HuH-7.5 (cell line): ENCODE data around the gene KCNMB2.
"Not testable (repeated sequence)": the region's sequence is repeated elsewhere in the genome, so short reads cannot be mapped to it uniquely, and the experiment has no call there.

Experiments
- DNase-seq: peaks from one replicate; pipeline ENCODE4 v3.0.0; 2011; ENCODE audit warnings: low spot score

The KCNMB2 gene

GRCh38 chr3:178703268-178703975 lies 167.2 kb downstream of the KCNMB2 start:
- DNase-seq, result no peak

DNA sequence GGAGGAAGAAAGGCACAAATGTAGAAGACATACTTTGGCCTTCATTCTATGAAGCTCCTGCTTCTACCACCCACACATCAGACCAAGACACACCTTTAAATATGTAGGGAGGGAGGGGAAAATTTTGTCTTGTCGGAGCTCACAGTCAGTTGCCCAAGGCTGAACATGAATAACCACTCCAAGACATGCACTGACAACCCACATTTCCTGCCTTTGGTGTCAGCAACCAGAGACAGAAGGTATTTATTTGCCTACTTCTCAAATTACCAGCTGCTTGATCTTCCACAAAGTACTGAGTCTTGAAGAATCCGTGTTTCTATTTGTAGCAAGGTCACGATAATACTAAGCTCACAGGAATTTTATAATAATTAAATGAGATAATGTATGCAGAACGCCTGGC lies 169.7 kb downstream of the KCNMB2 start:
- no peak for DNase-seq

- DNase-seq, result no peak
Observed at GRCh38 chr3:178706411-178706810, 170.2 kb downstream of the KCNMB2 start.

- DNase-seq, result no peak
Observed at GRCh38 chr3:178707311-178708031, 171.2 kb downstream of the KCNMB2 start.

DNA sequence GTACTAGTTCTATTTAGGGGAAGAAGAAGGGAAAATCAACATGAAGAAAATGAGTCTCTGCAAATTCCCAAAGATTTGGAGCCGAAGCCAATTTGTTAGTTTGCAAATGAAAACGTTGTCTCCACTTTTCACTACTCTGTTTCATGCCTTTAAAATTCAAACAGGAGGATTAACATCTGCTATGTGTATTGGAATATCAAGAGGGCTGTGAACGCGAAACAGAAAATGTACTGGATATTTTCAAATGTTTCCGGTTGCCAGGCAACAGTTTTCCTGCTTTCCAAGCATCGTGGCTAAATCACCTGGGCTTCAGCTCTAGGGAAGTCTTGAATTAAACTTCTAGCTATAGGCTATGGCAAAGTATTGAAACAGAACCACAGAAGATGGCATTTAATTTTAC lies 172.8 kb downstream of the KCNMB2 start:
- DNase-seq, result no peak

DNA sequence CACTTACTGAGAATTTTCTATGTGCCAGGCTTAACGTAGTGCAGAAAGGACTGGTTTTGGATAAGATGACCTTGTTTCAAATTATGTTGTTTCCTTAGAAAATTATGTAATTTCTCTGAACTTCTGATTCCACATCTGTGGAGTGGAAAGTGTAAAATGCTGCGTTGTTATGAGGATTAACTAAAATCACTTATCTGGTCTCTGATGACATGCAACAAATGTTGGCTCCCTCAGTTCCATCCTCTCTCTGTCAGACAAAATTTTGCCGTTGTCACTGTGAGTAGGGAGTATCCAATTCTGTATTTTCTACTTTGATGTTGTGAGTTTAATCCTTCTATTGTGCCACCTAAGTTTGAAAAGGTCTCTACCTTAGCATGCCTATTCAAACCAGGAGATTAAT lies 175.5 kb downstream of the KCNMB2 start:
- DNase-seq, result no peak

GRCh38 chr3:178712247-178712646 lies 176.0 kb downstream of the KCNMB2 start:
- DNase-seq, result no peak

GRCh38 chr3:178714925-178715832 lies 178.9 kb downstream of the KCNMB2 start:
- no peak for DNase-seq

DNA sequence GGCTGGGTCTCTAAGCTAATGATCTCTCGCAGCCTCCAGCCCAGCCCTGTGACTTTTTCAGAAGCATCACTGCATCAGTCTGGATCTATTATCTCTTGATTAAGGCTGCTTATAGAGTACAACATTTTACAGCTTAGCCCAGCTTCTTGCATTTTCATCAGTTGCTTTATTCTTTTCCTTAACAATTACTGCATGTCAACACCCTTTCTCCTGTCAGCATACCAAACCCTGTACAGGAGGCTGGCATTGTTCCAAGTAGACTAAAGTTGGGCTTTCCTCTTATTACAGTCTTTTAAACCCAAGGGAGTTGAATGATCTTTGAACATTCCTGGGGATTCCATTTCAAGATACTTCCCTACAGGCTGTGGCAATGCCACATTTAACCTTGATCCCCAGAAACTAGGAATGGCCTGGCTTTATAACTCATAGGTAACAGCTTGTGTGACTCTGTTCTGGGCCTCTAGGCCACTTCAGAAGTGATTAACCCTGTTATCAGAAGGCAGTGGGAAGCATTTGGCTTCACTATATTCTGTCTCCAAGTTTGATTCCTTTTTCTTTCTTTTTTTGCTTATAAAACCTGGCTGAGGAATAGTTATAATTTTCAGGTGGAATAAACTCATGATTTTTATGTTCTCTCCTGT lies 182.9 kb downstream of the KCNMB2 start:
- DNase-seq, result no peak

- DNase-seq, result no peak
Observed at GRCh38 chr3:178732824-178733223, 196.6 kb downstream of the KCNMB2 start.

DNA sequence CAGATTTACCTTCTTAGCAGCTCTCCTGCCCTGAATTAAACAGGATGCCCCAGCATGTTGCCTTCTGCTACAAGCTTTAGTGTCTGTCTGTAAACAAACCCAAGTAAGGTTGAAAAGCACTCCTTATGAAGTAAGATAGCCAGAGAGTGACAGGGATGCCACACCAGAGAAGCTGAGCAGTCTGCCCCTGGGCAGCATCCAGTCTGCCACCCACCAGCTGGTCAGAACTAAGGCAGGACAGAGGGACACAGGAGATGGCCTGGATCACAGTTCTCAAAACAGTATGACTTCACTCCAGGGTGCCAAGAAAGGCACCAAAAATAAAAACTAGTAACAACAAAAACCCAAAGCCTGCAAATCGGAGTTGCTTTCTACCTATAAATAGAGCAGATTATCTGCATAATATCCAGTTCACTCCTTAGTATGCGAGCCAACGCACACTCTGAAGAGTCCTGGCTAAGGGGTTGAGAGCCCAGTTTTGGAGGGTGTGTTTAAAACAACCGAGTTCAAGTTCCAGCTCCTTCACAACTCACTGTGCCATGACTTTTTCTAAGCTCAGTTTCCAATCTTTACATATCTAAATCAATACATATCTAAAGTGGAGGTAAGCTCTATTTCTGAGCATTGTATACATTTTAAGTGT lies 198.9 kb downstream of the KCNMB2 start:
- DNase-seq, result no peak

DNA sequence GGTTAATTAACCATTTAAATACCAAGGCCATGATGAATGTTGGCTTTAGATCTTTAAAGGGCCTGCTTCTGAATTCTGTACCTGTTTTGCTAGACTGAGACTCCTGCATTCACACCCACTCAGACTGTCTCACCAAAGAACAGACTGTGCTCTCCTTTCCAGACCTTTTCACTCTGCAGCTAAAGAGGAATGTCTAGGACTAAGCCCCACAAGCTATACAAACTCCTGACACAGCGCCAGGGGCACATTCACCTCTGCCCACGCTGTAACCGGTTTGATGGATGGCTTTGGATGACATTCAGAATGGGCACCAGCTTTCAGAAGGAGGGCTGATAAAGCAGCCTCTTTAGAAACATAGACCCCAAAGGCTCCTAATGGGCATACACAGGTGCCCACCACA lies 200.1 kb downstream of the KCNMB2 start:
- DNase-seq, result no peak

DNA sequence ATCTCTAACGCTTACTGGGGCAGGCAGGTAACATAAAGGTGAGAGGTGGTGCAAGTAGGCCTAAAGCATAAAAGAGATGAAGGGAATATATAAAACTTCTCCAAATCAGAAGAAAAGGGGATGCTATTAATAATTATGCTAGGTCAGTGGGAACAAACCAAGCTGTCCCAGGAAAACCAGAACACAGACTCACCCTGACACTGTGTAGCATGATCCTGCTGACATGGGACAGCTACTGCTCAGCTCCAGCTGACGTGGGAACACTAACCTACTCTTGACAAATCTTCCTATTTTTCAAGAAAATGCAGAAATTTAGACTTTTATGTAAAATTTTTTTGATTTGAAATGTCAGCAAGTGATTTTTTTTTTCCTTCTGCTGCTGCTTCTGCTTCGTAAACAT lies 203.5 kb downstream of the KCNMB2 start:
- no peak for DNase-seq

DNA sequence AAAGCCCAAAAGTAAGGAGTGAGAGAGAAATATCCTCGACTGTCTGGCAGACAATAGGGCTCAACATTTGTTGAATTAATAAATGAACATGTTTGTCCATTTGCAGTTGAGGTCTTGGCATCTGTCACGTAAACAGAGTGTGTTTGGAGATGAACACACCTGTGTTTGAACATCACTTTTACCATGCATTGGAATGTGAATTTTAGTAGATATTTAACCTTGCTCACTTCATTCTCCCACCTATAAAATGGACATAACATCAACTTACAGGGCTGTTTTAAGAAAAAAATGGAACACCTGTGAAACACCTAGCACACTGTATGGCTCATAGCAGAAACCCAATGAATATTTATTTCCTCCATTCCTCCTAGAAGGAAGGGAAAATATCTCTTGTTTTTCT lies 204.8 kb downstream of the KCNMB2 start:
- no peak for DNase-seq

- no peak for DNase-seq
Observed at GRCh38 chr3:178743297-178743696, 207.1 kb downstream of the KCNMB2 start.

GRCh38 chr3:178745861-178746655 lies 209.8 kb downstream of the KCNMB2 start:
- not testable (repeated sequence) for DNase-seq

GRCh38 chr3:178748874-178749273 lies 212.6 kb downstream of the KCNMB2 start:
- DNase-seq, result no peak

- no peak for DNase-seq
Observed at GRCh38 chr3:178749471-178749870, 213.2 kb downstream of the KCNMB2 start.

DNA sequence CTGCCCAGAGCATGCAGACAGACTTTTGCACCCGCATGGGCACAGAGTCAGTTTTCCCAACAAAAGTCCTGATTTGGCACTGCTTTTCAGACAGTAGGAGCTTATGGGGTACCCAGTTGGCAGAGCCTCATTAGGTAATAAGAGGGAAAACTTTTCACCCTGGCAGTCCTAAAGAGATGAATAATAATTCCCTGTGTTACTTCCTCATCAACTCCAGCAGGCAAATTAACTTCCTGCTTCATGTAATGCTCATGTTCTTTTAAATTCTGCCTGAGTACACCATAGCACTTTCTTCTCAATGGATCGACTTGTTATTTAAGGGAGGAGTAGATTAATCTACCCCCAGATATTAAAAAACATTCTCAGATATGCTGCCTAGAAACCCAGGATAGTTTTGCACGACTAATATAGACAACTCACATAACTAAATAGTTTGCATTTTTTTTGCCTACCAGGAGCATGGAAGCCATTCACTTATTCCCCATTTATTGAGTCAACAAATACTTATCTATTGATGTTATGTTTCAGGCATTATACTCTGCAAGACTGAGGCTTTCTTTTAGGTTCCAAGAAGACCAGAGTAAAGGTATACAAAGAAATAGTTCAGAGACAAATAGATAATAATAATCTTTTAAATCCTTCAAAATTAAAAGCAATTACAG lies 214.5 kb downstream of the KCNMB2 start:
- DNase-seq, result no peak

GRCh38 chr3:178752843-178753242 lies 216.6 kb downstream of the KCNMB2 start:
- no peak for DNase-seq
